H4 (cell line): Measurements from ENCODE around the gene CENPQ. TPM values are rescaled to one million over a fixed set of nuclear protein-coding genes. Genes with fewer than 3 reads are reported as not detected.
"Not testable (repeated sequence)": the region's sequence is repeated elsewhere in the genome, so short reads cannot be mapped to it uniquely, and the experiment has no call there.

ENCODE experiments used
- DNase-seq: peaks from one replicate; pipeline ENCODE4 v3.0.0-alpha.2; 2015; ENCODE audit warnings: low spot score
- total RNA-seq: library from RNA; depleted of rRNA; stranded (reverse); fragments of >200 nt; shearing (Covaris generic); gene quantifications from 2 replicates; pipeline ENCODE4 v1.2.3, GENCODE V29; 2014; rRNA removed

CENPQ gene
- total RNA-seq: 16.1 and 22.8 TPM in 2 replicates

GRCh38 chr6:49462927-49463611 is at the start of gene CENPQ, which contains the start of gene MMUT:
TSS of gene CENPQ (plus strand) at chr6:49463370. CDS start at chr6:49470177, 6,807 bp downstream.
TSS of gene MMUT (minus strand) at chr6:49463253. CDS start at chr6:49459466, 3,787 bp downstream.
- DNase-seq: peak; percentile 97

- no peak for DNase-seq
Observed at GRCh38 chr6:49415358-49415757, 47.8 kb upstream of the CENPQ start.

- DNase-seq: no peak
Observed at GRCh38 chr6:49416195-49416594, 47.0 kb upstream of the CENPQ start.

- DNase-seq: peak; percentile 12
Observed at GRCh38 chr6:49423817-49424216, 39.4 kb upstream of the CENPQ start.

GRCh38 chr6:49430187-49430586 is 33.0 kb upstream of the CENPQ start:
- DNase-seq: no peak

- DNase-seq: no peak
Observed at GRCh38 chr6:49430866-49431265, 32.3 kb upstream of the CENPQ start.

- DNase-seq: peak; percentile 9
Observed at GRCh38 chr6:49453221-49453620, 9.9 kb upstream of the CENPQ start.

- DNase-seq: no peak
Observed at GRCh38 chr6:49454787-49455709, 8.1 kb upstream of the CENPQ start.

- DNase-seq: no peak
Observed at GRCh38 chr6:49457771-49458170, 5.4 kb upstream of the CENPQ start.

GRCh38 chr6:49462071-49462470 is 1.1 kb upstream of the CENPQ start:
- no peak for DNase-seq

- DNase-seq: no peak
Observed at GRCh38 chr6:49462599-49462926, 607 bp upstream of the CENPQ start.

GRCh38 chr6:49463612-49463967 is 420 bp downstream of the CENPQ start:
- no peak for DNase-seq

- DNase-seq: no peak
Observed at GRCh38 chr6:49464691-49465090, 1.5 kb downstream of the CENPQ start.

GRCh38 chr6:49468042-49468441 is 4.9 kb downstream of the CENPQ start:
- no peak for DNase-seq

- DNase-seq: not testable (repeated sequence)
Observed at GRCh38 chr6:49476564-49476963, 13.4 kb downstream of the CENPQ start.

- DNase-seq: peak; percentile 55
Observed at GRCh38 chr6:49479308-49479970, 16.3 kb downstream of the CENPQ start.

- not testable (repeated sequence) for DNase-seq
Observed at GRCh38 chr6:49481846-49482245, 18.7 kb downstream of the CENPQ start.

GRCh38 chr6:49483380-49483779 is 20.2 kb downstream of the CENPQ start:
- not testable (repeated sequence) for DNase-seq

GRCh38 chr6:49490633-49491032 is 27.5 kb downstream of the CENPQ start:
- no peak for DNase-seq

GRCh38 chr6:49497304-49497703 is 34.1 kb downstream of the CENPQ start:
- no peak for DNase-seq

- DNase-seq: no peak
Observed at GRCh38 chr6:49499126-49499525, 36.0 kb downstream of the CENPQ start.

GRCh38 chr6:49499623-49500022 is 36.5 kb downstream of the CENPQ start, which contains the start of gene GLYATL3:
TSS of gene GLYATL3 (plus strand) at chr6:49499923. CDS start at chr6:49511991, 12,068 bp downstream.
- no peak for DNase-seq
